ENCODE measurements around the gene AVPR2.

The AVPR2 gene

GRCh38 chrX:153945956-153946943 is 41.8 kb downstream of the AVPR2 start:
- intact Hi-C loops (cut with micrococcal nuclease): no loop called here
- no peak overlapping the region for H3K4me3 Mint-ChIP-seq

DNA sequence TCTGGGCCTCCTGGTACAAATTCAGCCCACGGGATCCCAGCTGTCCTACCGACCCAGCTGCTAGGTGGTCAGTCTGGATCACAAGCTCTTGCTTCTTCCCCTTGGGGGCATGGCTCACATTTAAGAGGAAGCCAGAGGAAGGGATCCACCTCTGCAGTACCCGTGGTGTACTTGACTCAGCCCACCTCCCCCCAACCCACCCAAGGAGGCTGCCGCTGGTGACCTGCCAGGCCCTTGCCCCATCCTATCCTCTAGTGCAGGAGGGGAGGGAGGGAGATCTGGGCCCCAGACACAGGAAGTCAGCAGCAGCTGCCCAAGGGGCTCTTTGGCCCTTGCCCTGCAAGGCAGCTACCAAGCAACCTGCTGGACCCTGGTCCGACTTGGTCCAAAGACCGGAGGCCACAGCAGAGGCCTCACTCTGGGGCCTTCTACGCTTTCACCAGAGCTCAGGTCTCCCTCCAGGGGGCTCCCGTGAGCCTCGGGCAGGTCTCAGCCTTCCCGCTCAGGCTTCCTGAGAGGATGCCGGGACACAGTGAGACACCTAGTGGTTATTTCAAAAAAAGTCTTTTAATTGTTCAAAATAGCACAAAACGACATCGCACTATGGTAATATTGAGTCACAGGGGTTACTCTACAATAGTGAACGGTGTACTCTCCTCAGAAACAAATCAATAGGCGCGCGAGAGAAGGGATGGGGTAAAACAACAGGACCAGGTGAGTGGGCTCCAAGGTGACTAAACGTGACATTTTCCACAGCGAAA is 42.7 kb downstream of the AVPR2 start:
- no peaks in the 10 kb centered on the region for H3K9me3 Mint-ChIP-seq
- intact Hi-C loops (cut with micrococcal nuclease): no loop called here
- H3K4me1 Mint-ChIP-seq (ENCODE audit: low read depth): peaks cover 56% of the 10 kb centered on the region
- peaks cover 72% of the 10 kb centered on the region for H3K36me3 Mint-ChIP-seq (ENCODE audit: low read depth)
- no peak overlapping the region for H3K4me3 Mint-ChIP-seq
- H3K27ac Mint-ChIP-seq: peak overlapping the region; percentile 47
- no peaks in the 10 kb centered on the region for H3K27me3 Mint-ChIP-seq

More at GRCh38 chrX:153945956-153946943, 41.8 kb downstream of the AVPR2 start:
- peak overlapping the region; percentile 47 for H3K27ac Mint-ChIP-seq
- no peaks in the 10 kb centered on the region for H3K27me3 Mint-ChIP-seq
- H3K9me3 Mint-ChIP-seq: no peaks in the 10 kb centered on the region
- peaks cover 61% of the 10 kb centered on the region for H3K4me1 Mint-ChIP-seq (ENCODE audit: low read depth)
- H3K36me3 Mint-ChIP-seq (ENCODE audit: low read depth): peaks cover 68% of the 10 kb centered on the region

GRCh38 chrX:153948002-153948466 is 43.6 kb downstream of the AVPR2 start:
- H3K4me3 Mint-ChIP-seq: no peak overlapping the region
- intact Hi-C loops (cut with micrococcal nuclease): no loop called here
- no peaks in the 10 kb centered on the region for H3K27me3 Mint-ChIP-seq
- peak overlapping the region; percentile 58 for H3K27ac Mint-ChIP-seq
- H3K9me3 Mint-ChIP-seq: no peaks in the 10 kb centered on the region
- peaks cover 47% of the 10 kb centered on the region for H3K4me1 Mint-ChIP-seq (ENCODE audit: low read depth)
- H3K36me3 Mint-ChIP-seq (ENCODE audit: low read depth): peaks cover 72% of the 10 kb centered on the region

GRCh38 chrX:153948847-153949805 is 44.7 kb downstream of the AVPR2 start:
- no peak overlapping the region for H3K4me3 Mint-ChIP-seq
- no peaks in the 10 kb centered on the region for H3K27me3 Mint-ChIP-seq
- H3K4me1 Mint-ChIP-seq (ENCODE audit: low read depth): peaks cover 41% of the 10 kb centered on the region
- intact Hi-C loops (cut with micrococcal nuclease): no loop called here
- no peaks in the 10 kb centered on the region for H3K9me3 Mint-ChIP-seq
- H3K27ac Mint-ChIP-seq: peak overlapping the region; percentile 58
- peaks cover 76% of the 10 kb centered on the region for H3K36me3 Mint-ChIP-seq (ENCODE audit: low read depth)

- intact Hi-C loops (cut with micrococcal nuclease): loop anchor here (5.0 kb wide), 1 partner anchor 188 kb away; the partner anchor contains the start of gene PLXNB3
These were observed 45.7 kb downstream of the AVPR2 start for GRCh38 chrX:153950127-153950526.

GRCh38 chrX:153951683-153952372 is 47.4 kb downstream of the AVPR2 start:
- Mint-ChIP-seq H3K4me1 (ENCODE audit: low read depth) (peaks cover 32% of the 10 kb centered on the region), H3K27ac (no peak overlapping the region), H3K9me3 (no peaks in the 10 kb centered on the region), H3K4me3 (no peak overlapping the region), H3K36me3 (ENCODE audit: low read depth) (peaks cover 97% of the 10 kb centered on the region), H3K27me3 (no peaks in the 10 kb centered on the region)
- intact Hi-C loops (cut with micrococcal nuclease): loop anchor here (5.0 kb wide), 1 partner anchor 190 kb away; the partner anchor contains the start of gene PLXNB3

More at GRCh38 chrX:153950127-153950526, 45.7 kb downstream of the AVPR2 start:
- Mint-ChIP-seq H3K4me1 (ENCODE audit: low read depth) (peaks cover 37% of the 10 kb centered on the region), H3K27me3 (no peaks in the 10 kb centered on the region), H3K27ac (no peak overlapping the region), H3K9me3 (no peaks in the 10 kb centered on the region), H3K4me3 (no peak overlapping the region), H3K36me3 (ENCODE audit: low read depth) (peaks cover 80% of the 10 kb centered on the region)

- Mint-ChIP-seq H3K9me3 (no peaks in the 10 kb centered on the region), H3K4me3 (no peak overlapping the region), H3K27me3 (no peaks in the 10 kb centered on the region), H3K36me3 (ENCODE audit: low read depth) (peaks cover 100% of the 10 kb centered on the region), H3K27ac (no peak overlapping the region), H3K4me1 (ENCODE audit: low read depth) (peaks cover 25% of the 10 kb centered on the region)
- intact Hi-C loops (cut with micrococcal nuclease): loop anchor here (5.0 kb wide), 1 partner anchor 190 kb away; the partner anchor contains the start of gene PLXNB3
These were observed 48.0 kb downstream of the AVPR2 start for GRCh38 chrX:153952373-153953026.

DNA sequence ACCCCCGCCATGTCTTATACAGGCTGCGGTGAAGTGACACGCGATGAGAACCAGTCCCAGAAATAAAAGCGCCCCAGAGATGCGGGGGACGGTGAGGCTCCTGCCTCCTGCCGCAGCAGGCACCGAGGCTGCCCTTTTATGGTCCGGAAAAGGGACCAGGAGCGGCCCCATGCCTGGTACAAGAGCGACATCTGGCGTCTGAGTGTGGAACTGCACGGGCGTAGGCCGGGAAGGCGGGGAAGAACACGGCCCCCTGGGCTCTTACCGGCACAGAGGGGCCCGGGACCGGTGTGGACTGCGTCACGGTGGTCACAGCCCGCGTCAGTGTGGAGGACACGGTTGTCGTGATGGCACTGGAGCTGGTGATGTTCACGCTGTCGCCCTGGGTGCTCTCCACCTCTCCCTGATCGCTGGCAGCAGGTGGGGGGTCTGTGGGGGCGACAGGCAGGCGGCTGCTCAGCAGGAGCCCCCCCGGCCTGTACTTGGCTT is 48.9 kb downstream of the AVPR2 start:
- no peak overlapping the region for H3K4me3 Mint-ChIP-seq
- no peak overlapping the region for H3K27ac Mint-ChIP-seq

GRCh38 chrX:153953892-153954557 is 49.6 kb downstream of the AVPR2 start:
- intact Hi-C loops (cut with micrococcal nuclease): loop anchor here (5.0 kb wide), 1 partner anchor 192 kb away; the partner anchor contains the start of gene PLXNB3
- Mint-ChIP-seq H3K27me3 (no peaks in the 10 kb centered on the region), H3K36me3 (ENCODE audit: low read depth) (peaks cover 100% of the 10 kb centered on the region), H3K4me1 (ENCODE audit: low read depth) (peaks cover 13% of the 10 kb centered on the region), H3K9me3 (no peaks in the 10 kb centered on the region), H3K4me3 (no peak overlapping the region), H3K27ac (peak overlapping the region; percentile 32)

More for the DNA sequence above, 48.9 kb downstream of the AVPR2 start:
- H3K27me3 Mint-ChIP-seq: no peaks in the 10 kb centered on the region
- peaks cover 100% of the 10 kb centered on the region for H3K36me3 Mint-ChIP-seq (ENCODE audit: low read depth)
- intact Hi-C loops (cut with micrococcal nuclease): loop anchor here (5.0 kb wide), 1 partner anchor 191 kb away; the partner anchor contains the start of gene PLXNB3
- H3K9me3 Mint-ChIP-seq: no peaks in the 10 kb centered on the region
- peaks cover 19% of the 10 kb centered on the region for H3K4me1 Mint-ChIP-seq (ENCODE audit: low read depth)

GRCh38 chrX:153954558-153955227 is 50.2 kb downstream of the AVPR2 start:
- no peaks in the 10 kb centered on the region for H3K27me3 Mint-ChIP-seq
- intact Hi-C loops (cut with micrococcal nuclease): loop anchor here (5.0 kb wide), 1 partner anchor 192 kb away; the partner anchor contains the start of gene PLXNB3
- H3K36me3 Mint-ChIP-seq (ENCODE audit: low read depth): peaks cover 100% of the 10 kb centered on the region
- no peak overlapping the region for H3K4me3 Mint-ChIP-seq
- no peaks in the 10 kb centered on the region for H3K9me3 Mint-ChIP-seq
- H3K4me1 Mint-ChIP-seq (ENCODE audit: low read depth): peaks cover 6% of the 10 kb centered on the region
- peak overlapping the region; percentile 32 for H3K27ac Mint-ChIP-seq

DNA sequence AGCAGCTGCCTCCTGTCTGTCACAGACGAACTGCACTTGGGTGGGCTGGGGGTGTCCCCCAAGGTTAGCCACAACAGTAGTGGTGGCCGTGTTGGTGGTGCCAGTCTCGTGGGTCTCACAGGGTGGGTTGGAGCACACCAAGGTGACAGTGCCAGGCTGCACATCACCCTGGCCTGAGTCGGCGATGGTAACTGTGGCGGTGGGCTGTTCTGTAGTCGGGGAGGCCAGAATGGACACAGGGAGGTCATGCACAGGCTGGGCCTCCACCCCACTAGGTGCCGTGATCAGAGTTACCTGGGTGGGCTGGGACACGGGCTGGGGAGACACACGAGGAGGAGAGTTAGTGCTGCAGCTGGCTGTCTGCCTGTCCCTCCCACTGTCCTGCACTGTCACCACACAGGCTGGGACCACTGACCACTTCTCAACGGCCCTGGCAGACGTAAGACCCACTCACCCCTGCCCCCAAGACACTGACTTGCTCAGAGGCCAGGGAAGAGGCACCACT is 50.8 kb downstream of the AVPR2 start:
- Mint-ChIP-seq H3K27me3 (no peaks in the 10 kb centered on the region), H3K27ac (no peak overlapping the region), H3K36me3 (ENCODE audit: low read depth) (peaks cover 100% of the 10 kb centered on the region), H3K4me1 (ENCODE audit: low read depth) (peaks cover under 1% of the 10 kb centered on the region), H3K4me3 (no peak overlapping the region), H3K9me3 (no peaks in the 10 kb centered on the region)
- intact Hi-C loops (cut with micrococcal nuclease): no loop called here
